ENCODE results near the gene TOP2A. TPM values are rescaled to one million over a fixed set of nuclear protein-coding genes. Genes with fewer than 3 reads are reported as not detected.

The TOP2A gene
- total RNA-seq, 4 donors from 2014 or later, result 0.26 to 1.6 (median 1.0) TPM

- H3K9me3 ChIP-seq, result no peaks in the 10 kb centered on the region
- peaks cover 84 to 92% of the 10 kb centered on the region in 2 donors for H3K4me1 ChIP-seq
- DNase-seq (peak in 1 of 2 donors; percentile 30), ATAC-seq (no peak)
- TF ChIP-seq POLR2A (IDR thresholded peaks at IDR 0.05) (no peak), CTCF (IDR thresholded peaks at IDR 0.05 in 4 of 5, conservative IDR thresholded peaks at IDR 0.05 in 1 of 5) (no peak)
- peaks cover 0 to 10% of the 10 kb centered on the region in 2 donors for H3K36me3 ChIP-seq
- peak overlapping the region in 3 of 4 donors; percentile 4 to 27 (median 6) for H3K4me3 ChIP-seq
- intact Hi-C loops (cut with DNase I; ENCODE audit: low total_unique reads) (loop anchor here (10.0 kb wide), 1 partner anchor 1153 kb away; the partner anchor contains the start of gene CACNB1), in situ Hi-C loops (cut with MboI; ENCODE audit: low sequenced_read_pairs in 4 of 4) (no loop called here)
- no peaks in the 10 kb centered on the region for H3K27me3 ChIP-seq
- H3K27ac ChIP-seq, result peak overlapping the region; percentile 95 to 100 (median 98)
Observed at GRCh38 chr17:40347319-40348135, 70.2 kb downstream of the TOP2A start.

- intact Hi-C loops (cut with DNase I; ENCODE audit: low total_unique reads), result loop anchor here (10.0 kb wide), 1 partner anchor 1152 kb away; the partner anchor contains the start of gene CACNB1
- peak overlapping the region in 2 of 4 donors; percentile 6 to 70 for H3K4me3 ChIP-seq
Observed at GRCh38 chr17:40346765-40347158, 70.9 kb downstream of the TOP2A start.

GRCh38 chr17:40345994-40346764 lies 71.5 kb downstream of the TOP2A start:
- in situ Hi-C loops (cut with MboI; ENCODE audit: low sequenced_read_pairs in 4 of 4) (no loop called here), intact Hi-C loops (cut with DNase I; ENCODE audit: low total_unique reads) (loop anchor here (10.0 kb wide), 1 partner anchor 1151 kb away; the partner anchor contains the start of gene CACNB1)
- no peak for TF ChIP-seq POLR2A (IDR thresholded peaks at IDR 0.05)
- Histone ChIP-seq H3K4me3 (peak overlapping the region; percentile 70 to 81 (median 76)), H3K27ac (peak overlapping the region; percentile 95 to 100 (median 98)), H3K9me3 (no peaks in the 10 kb centered on the region), H3K4me1 (peaks cover 84 to 91% of the 10 kb centered on the region in 2 donors), H3K36me3 (no peaks in the 10 kb centered on the region), H3K27me3 (no peaks in the 10 kb centered on the region)
- ATAC-seq, result no peak
- DNase-seq, result no peak

More at GRCh38 chr17:40346765-40347158, 70.9 kb downstream of the TOP2A start:
- Histone ChIP-seq H3K4me1 (peaks cover 84 to 97% of the 10 kb centered on the region in 2 donors), H3K27ac (peak overlapping the region; percentile 95 to 100 (median 98)), H3K36me3 (peaks cover 0 to 2% of the 10 kb centered on the region in 2 donors), H3K27me3 (no peaks in the 10 kb centered on the region), H3K9me3 (no peaks in the 10 kb centered on the region)
- peak; percentile 16 to 24 for ATAC-seq
- in situ Hi-C loops (cut with MboI; ENCODE audit: low sequenced_read_pairs in 4 of 4), result no loop called here
- peak in 1 of 2 donors; percentile 46 for DNase-seq
- TF ChIP-seq POLR2A (IDR thresholded peaks at IDR 0.05), result no peak
- TF ChIP-seq CTCF (IDR thresholded peaks at IDR 0.05 in 4 of 5, conservative IDR thresholded peaks at IDR 0.05 in 1 of 5), result no peak

GRCh38 chr17:40345161-40345993 lies 72.3 kb downstream of the TOP2A start:
- Histone ChIP-seq H3K27me3 (no peaks in the 10 kb centered on the region), H3K9me3 (no peaks in the 10 kb centered on the region), H3K36me3 (no peaks in the 10 kb centered on the region), H3K27ac (peak overlapping the region; percentile 95 to 100 (median 98)), H3K4me3 (peak overlapping the region; percentile 70 to 81 (median 76)), H3K4me1 (peaks cover 86 to 90% of the 10 kb centered on the region in 2 donors)
- in situ Hi-C loops (cut with MboI; ENCODE audit: low sequenced_read_pairs in 4 of 4), result no loop called here
- TF ChIP-seq POLR2A (IDR thresholded peaks at IDR 0.05) (peak; percentile 10 to 17), CTCF (IDR thresholded peaks at IDR 0.05 in 4 of 5, conservative IDR thresholded peaks at IDR 0.05 in 1 of 5) (no peak)
- DNase-seq, result peak in 1 of 2 donors; percentile 46
- no peak for ATAC-seq
- intact Hi-C loops (cut with DNase I; ENCODE audit: low total_unique reads), result loop anchor here (10.0 kb wide), 1 partner anchor 1151 kb away; the partner anchor contains the start of gene CACNB1
